BLaER1 (cell line): ENCODE data around the gene MTREX.

Experiments used
- H3K27ac ChIP-seq: shearing (Covaris generic); formaldehyde crosslinking; 2 replicates; pipeline ENCODE4 v1.8.1; 2022
- H3K27me3 ChIP-seq: shearing (Covaris generic); formaldehyde crosslinking; 2 replicates; pipeline ENCODE4 v1.8.1; 2022
- H3K36me3 ChIP-seq: shearing (Covaris generic); formaldehyde crosslinking; 2 replicates; pipeline ENCODE4 v1.8.1; 2022
- H3K4me1 ChIP-seq: shearing (Covaris generic); formaldehyde crosslinking; 2 replicates; pipeline ENCODE4 v1.8.1; 2022
- H3K4me2 ChIP-seq: shearing (Covaris generic); formaldehyde crosslinking; 2 replicates; pipeline ENCODE4 v1.8.1; 2022
- H3K4me3 ChIP-seq: shearing (Covaris generic); formaldehyde crosslinking; 2 replicates; pipeline ENCODE4 v1.8.1; 2022
- H3K9ac ChIP-seq: shearing (Covaris generic); formaldehyde crosslinking; 2 replicates; pipeline ENCODE4 v1.8.1; 2022
- H3K9me3 ChIP-seq: shearing (Covaris generic); formaldehyde crosslinking; 2 replicates; pipeline ENCODE4 v1.8.1; 2022
- H4K20me1 ChIP-seq: shearing (Covaris generic); formaldehyde crosslinking; 2 replicates; pipeline ENCODE4 v1.8.1; 2022
- Cebpa-rat ChIP-seq: shearing (Covaris generic); IDR thresholded peaks from 2 replicates; pipeline ENCODE4 v1.8.1; 2022

MTREX gene

GRCh38 chr5:55415071-55415470 is 107.3 kb downstream of the MTREX start:
- 0 out of 2 replicates have a peak, but pooled peaks cover 6% of the 10 kb centered on the region for H3K4me1 ChIP-seq
- no peaks in the 10 kb centered on the region for H3K9me3 ChIP-seq
- no peak overlapping the region for H3K4me3 ChIP-seq
- no peaks in the 10 kb centered on the region for H4K20me1 ChIP-seq
- no peak for TF ChIP-seq Cebpa-rat
- peaks cover 65% of the 10 kb centered on the region for H3K36me3 ChIP-seq
- no peak overlapping the region for H3K4me2 ChIP-seq
- no peak overlapping the region for H3K27ac ChIP-seq
- no peaks in the 10 kb centered on the region for H3K27me3 ChIP-seq
- no peak overlapping the region for H3K9ac ChIP-seq

GRCh38 chr5:55416306-55416705 is 108.5 kb downstream of the MTREX start:
- H3K9me3 ChIP-seq, result no peaks in the 10 kb centered on the region
- H3K4me2 ChIP-seq, result no peak overlapping the region
- H4K20me1 ChIP-seq, result no peaks in the 10 kb centered on the region

GRCh38 chr5:55418994-55419968 is 111.5 kb downstream of the MTREX start:
- no peaks in the 10 kb centered on the region for H3K4me1 ChIP-seq
- H3K4me2 ChIP-seq, result no peak overlapping the region
- H3K9ac ChIP-seq, result no peak overlapping the region
- H4K20me1 ChIP-seq, result no peaks in the 10 kb centered on the region
- H3K27ac ChIP-seq, result no peak overlapping the region
- H3K36me3 ChIP-seq, result peaks cover 84% of the 10 kb centered on the region
- H3K9me3 ChIP-seq, result no peaks in the 10 kb centered on the region
- no peak for TF ChIP-seq Cebpa-rat
- no peak overlapping the region for H3K4me3 ChIP-seq
- no peaks in the 10 kb centered on the region for H3K27me3 ChIP-seq

More at GRCh38 chr5:55416306-55416705, 108.5 kb downstream of the MTREX start:
- Histone ChIP-seq H3K4me1 (0 out of 2 replicates have a peak, but pooled peaks cover 5% of the 10 kb centered on the region), H3K9ac (no peak overlapping the region), H3K27me3 (no peaks in the 10 kb centered on the region), H3K27ac (no peak overlapping the region), H3K36me3 (peaks cover 72% of the 10 kb centered on the region), H3K4me3 (no peak overlapping the region)
- no peak for TF ChIP-seq Cebpa-rat

GRCh38 chr5:55421074-55421529 is 113.3 kb downstream of the MTREX start:
- Histone ChIP-seq H3K27ac (no peak overlapping the region), H3K36me3 (peaks cover 85% of the 10 kb centered on the region), H4K20me1 (no peaks in the 10 kb centered on the region), H3K9me3 (no peaks in the 10 kb centered on the region), H3K4me2 (no peak overlapping the region), H3K27me3 (no peaks in the 10 kb centered on the region), H3K9ac (no peak overlapping the region), H3K4me1 (no peaks in the 10 kb centered on the region), H3K4me3 (no peak overlapping the region)
- no peak for TF ChIP-seq Cebpa-rat

GRCh38 chr5:55426455-55426854 is 118.7 kb downstream of the MTREX start:
- Histone ChIP-seq H3K4me1 (no peaks in the 10 kb centered on the region), H3K27me3 (no peaks in the 10 kb centered on the region), H3K27ac (no peak overlapping the region), H3K36me3 (peaks cover 90% of the 10 kb centered on the region), H4K20me1 (no peaks in the 10 kb centered on the region), H3K4me2 (no peak overlapping the region), H3K4me3 (no peak overlapping the region), H3K9me3 (peaks cover 33% of the 10 kb centered on the region), H3K9ac (no peak overlapping the region)
- no peak for TF ChIP-seq Cebpa-rat

GRCh38 chr5:55427157-55427556 is 119.4 kb downstream of the MTREX start:
- no peaks in the 10 kb centered on the region for H4K20me1 ChIP-seq
- H3K27ac ChIP-seq, result no peak overlapping the region
- H3K36me3 ChIP-seq, result peaks cover 87% of the 10 kb centered on the region
- no peak overlapping the region for H3K4me3 ChIP-seq
- no peak overlapping the region for H3K4me2 ChIP-seq
- no peak overlapping the region for H3K9ac ChIP-seq
- H3K4me1 ChIP-seq, result no peaks in the 10 kb centered on the region
- TF ChIP-seq Cebpa-rat, result no peak
- H3K27me3 ChIP-seq, result no peaks in the 10 kb centered on the region
- H3K9me3 ChIP-seq, result peaks cover 38% of the 10 kb centered on the region

- H3K4me3 ChIP-seq, result no peak overlapping the region
- H3K9me3 ChIP-seq, result peaks cover 59% of the 10 kb centered on the region
- peaks cover 67% of the 10 kb centered on the region for H3K36me3 ChIP-seq
- H3K9ac ChIP-seq, result no peak overlapping the region
- no peaks in the 10 kb centered on the region for H4K20me1 ChIP-seq
- H3K4me1 ChIP-seq, result no peaks in the 10 kb centered on the region
- H3K27ac ChIP-seq, result no peak overlapping the region
- H3K4me2 ChIP-seq, result no peak overlapping the region
- no peaks in the 10 kb centered on the region for H3K27me3 ChIP-seq
- TF ChIP-seq Cebpa-rat, result no peak
Observed at GRCh38 chr5:55429221-55429612, 121.4 kb downstream of the MTREX start.

GRCh38 chr5:55429613-55430253 is 121.9 kb downstream of the MTREX start:
- H4K20me1 ChIP-seq, result no peaks in the 10 kb centered on the region
- H3K9me3 ChIP-seq, result peaks cover 59% of the 10 kb centered on the region
- H3K27me3 ChIP-seq, result no peaks in the 10 kb centered on the region
- no peak overlapping the region for H3K4me2 ChIP-seq
- no peak overlapping the region for H3K9ac ChIP-seq
- no peak overlapping the region for H3K4me3 ChIP-seq
- no peak overlapping the region for H3K27ac ChIP-seq
- no peaks in the 10 kb centered on the region for H3K4me1 ChIP-seq
- no peak for TF ChIP-seq Cebpa-rat
- peaks cover 62% of the 10 kb centered on the region for H3K36me3 ChIP-seq

- TF ChIP-seq Cebpa-rat, result no peak
- Histone ChIP-seq H3K36me3 (peaks cover 35% of the 10 kb centered on the region), H3K9me3 (peaks cover 73% of the 10 kb centered on the region)
Observed at GRCh38 chr5:55432549-55432948, 124.8 kb downstream of the MTREX start.

GRCh38 chr5:55437452-55437851 is 129.7 kb downstream of the MTREX start:
- no peaks in the 10 kb centered on the region for H4K20me1 ChIP-seq
- no peak overlapping the region for H3K4me3 ChIP-seq
- no peaks in the 10 kb centered on the region for H3K4me1 ChIP-seq
- H3K9ac ChIP-seq, result no peak overlapping the region
- no peak overlapping the region for H3K4me2 ChIP-seq
- H3K27me3 ChIP-seq, result no peaks in the 10 kb centered on the region
- no peak overlapping the region for H3K27ac ChIP-seq
- peaks cover 32% of the 10 kb centered on the region for H3K9me3 ChIP-seq
- TF ChIP-seq Cebpa-rat, result no peak
- 0 out of 2 replicates have a peak, but pooled peaks cover 7% of the 10 kb centered on the region for H3K36me3 ChIP-seq

More at GRCh38 chr5:55432549-55432948, 124.8 kb downstream of the MTREX start:
- no peaks in the 10 kb centered on the region for H3K4me1 ChIP-seq
- no peak overlapping the region for H3K4me2 ChIP-seq
- no peaks in the 10 kb centered on the region for H4K20me1 ChIP-seq
- H3K9ac ChIP-seq, result no peak overlapping the region
- H3K27ac ChIP-seq, result no peak overlapping the region
- H3K27me3 ChIP-seq, result no peaks in the 10 kb centered on the region
- H3K4me3 ChIP-seq, result no peak overlapping the region
